Progenitor cell of endocrine pancreas (in vitro differentiated cells): ENCODE measurements around the gene PRKAG1. TPM values are rescaled to one million over a fixed set of nuclear protein-coding genes. Genes with fewer than 3 reads are reported as not detected.

Source experiments
- DNase-seq: peaks from one replicate; pipeline ENCODE4 v3.0.0; 2021; ENCODE audit warnings: low spot score; ENCODE audit not compliant: unreplicated experiment
- H3K27ac Mint-ChIP-seq: 2 replicates; pipeline ENCODE4 v1.8.0; 2021; ENCODE audit warnings: mild to moderate bottlenecking, moderate library complexity, mixed read lengths
- H3K27me3 Mint-ChIP-seq: 2 replicates; pipeline ENCODE4 v1.8.0; 2021; ENCODE audit warnings: mixed read lengths
- H3K36me3 Mint-ChIP-seq: 2 replicates; pipeline ENCODE4 v1.8.0; 2022; ENCODE audit warnings: mixed read lengths; ENCODE audit not compliant: insufficient read depth
- H3K4me1 Mint-ChIP-seq: 2 replicates; pipeline ENCODE4 v1.8.0; 2021; ENCODE audit warnings: low read depth, mixed read lengths
- H3K4me3 Mint-ChIP-seq: 2 replicates; pipeline ENCODE4 v1.8.0; 2021; ENCODE audit warnings: low read depth, mild to moderate bottlenecking, moderate library complexity, mixed read lengths
- H3K9me3 Mint-ChIP-seq: 2 replicates; pipeline ENCODE4 v1.8.0; 2021; ENCODE audit warnings: low read depth, mixed read lengths
- total RNA-seq: library from RNA; stranded (reverse); gene quantifications from 2 replicates; pipeline ENCODE4 v1.2.1, GENCODE V29; 2021
- TF ChIP-seq, protein P1 (sequence below): fragments of 200-600 bp; sonication (generic); IDR thresholded peaks from one replicate; pipeline ENCODE4 v1.5.0; 2021; ENCODE audit warnings: antibody characterized with exemption, mild to moderate bottlenecking; ENCODE audit not compliant: unreplicated experiment

PRKAG1 gene
- total RNA-seq, 1 donor from 2014 or later = 52.7 TPM

DNA sequence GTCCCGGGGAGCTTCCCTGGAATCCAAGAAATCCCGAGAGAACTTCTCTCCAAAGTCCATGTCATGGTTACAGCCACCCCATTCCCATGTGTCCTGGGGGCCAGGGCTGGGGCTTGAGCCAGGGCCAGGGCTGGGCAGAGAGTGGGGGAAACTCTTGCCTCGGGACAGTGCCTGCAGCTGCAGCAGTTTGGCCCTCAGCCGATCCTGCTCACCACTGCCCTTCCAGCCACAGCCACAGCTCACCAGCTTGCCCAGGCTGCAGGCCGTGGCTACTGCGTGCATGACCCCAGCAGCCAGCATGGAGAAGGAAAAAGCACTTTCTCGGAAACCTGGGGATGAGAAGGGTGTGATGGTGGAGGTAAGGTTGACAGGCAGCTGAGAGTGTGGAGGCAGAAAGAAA is 50.6 kb downstream of the PRKAG1 start:
- no peak overlapping the region for H3K4me3 Mint-ChIP-seq
- no peaks in the 10 kb centered on the region for H3K9me3 Mint-ChIP-seq
- H3K27me3 Mint-ChIP-seq = peaks cover 73% of the 10 kb centered on the region
- H3K27ac Mint-ChIP-seq = no peak overlapping the region
- no peak for DNase-seq
- peaks cover 14% of the 10 kb centered on the region for H3K4me1 Mint-ChIP-seq
- H3K36me3 Mint-ChIP-seq = no peaks in the 10 kb centered on the region
- TF ChIP-seq, protein P1, sequence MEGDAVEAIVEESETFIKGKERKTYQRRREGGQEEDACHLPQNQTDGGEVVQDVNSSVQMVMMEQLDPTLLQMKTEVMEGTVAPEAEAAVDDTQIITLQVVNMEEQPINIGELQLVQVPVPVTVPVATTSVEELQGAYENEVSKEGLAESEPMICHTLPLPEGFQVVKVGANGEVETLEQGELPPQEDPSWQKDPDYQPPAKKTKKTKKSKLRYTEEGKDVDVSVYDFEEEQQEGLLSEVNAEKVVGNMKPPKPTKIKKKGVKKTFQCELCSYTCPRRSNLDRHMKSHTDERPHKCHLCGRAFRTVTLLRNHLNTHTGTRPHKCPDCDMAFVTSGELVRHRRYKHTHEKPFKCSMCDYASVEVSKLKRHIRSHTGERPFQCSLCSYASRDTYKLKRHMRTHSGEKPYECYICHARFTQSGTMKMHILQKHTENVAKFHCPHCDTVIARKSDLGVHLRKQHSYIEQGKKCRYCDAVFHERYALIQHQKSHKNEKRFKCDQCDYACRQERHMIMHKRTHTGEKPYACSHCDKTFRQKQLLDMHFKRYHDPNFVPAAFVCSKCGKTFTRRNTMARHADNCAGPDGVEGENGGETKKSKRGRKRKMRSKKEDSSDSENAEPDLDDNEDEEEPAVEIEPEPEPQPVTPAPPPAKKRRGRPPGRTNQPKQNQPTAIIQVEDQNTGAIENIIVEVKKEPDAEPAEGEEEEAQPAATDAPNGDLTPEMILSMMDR = no peak

GRCh38 chr12:48966177-48966895 is 52.2 kb downstream of the PRKAG1 start:
- Mint-ChIP-seq H3K36me3 (no peaks in the 10 kb centered on the region), H3K27me3 (peaks cover 56% of the 10 kb centered on the region), H3K27ac (no peak overlapping the region), H3K4me3 (no peak overlapping the region), H3K4me1 (peaks cover 12% of the 10 kb centered on the region), H3K9me3 (no peaks in the 10 kb centered on the region)
- no peak for DNase-seq
- TF ChIP-seq, protein P1 = no peak

- Mint-ChIP-seq H3K4me3 (no peak overlapping the region), H3K36me3 (no peaks in the 10 kb centered on the region), H3K27me3 (peaks cover 51% of the 10 kb centered on the region), H3K9me3 (no peaks in the 10 kb centered on the region), H3K4me1 (peaks cover 5% of the 10 kb centered on the region), H3K27ac (no peak overlapping the region)
- no peak for DNase-seq
- TF ChIP-seq, protein P1 = no peak
Observed at GRCh38 chr12:48965298-48965838, 53.2 kb downstream of the PRKAG1 start.

DNA sequence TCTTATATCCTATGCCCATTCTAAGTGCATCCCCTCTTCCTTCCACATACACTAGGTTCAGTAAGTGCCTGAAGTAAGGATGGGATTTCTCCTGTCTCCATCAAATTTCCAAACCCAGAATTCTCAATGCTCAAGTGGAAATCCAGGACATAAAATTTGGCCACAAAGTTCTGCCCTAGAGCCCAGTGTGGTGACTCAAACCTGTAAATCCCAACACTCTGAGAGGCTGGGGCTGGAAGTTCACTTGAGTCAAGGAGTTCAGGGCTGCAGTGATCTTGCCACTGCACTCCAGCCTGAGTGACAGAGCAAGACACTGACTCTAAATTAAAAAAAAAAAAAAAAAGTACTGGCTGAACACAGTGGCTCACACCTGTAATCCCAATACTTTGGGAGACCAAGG is 56.8 kb downstream of the PRKAG1 start:
- DNase-seq = no peak
- TF ChIP-seq, protein P1 = no peak
- peaks cover 6% of the 10 kb centered on the region for H3K4me1 Mint-ChIP-seq
- no peak overlapping the region for H3K27ac Mint-ChIP-seq
- H3K9me3 Mint-ChIP-seq = no peaks in the 10 kb centered on the region
- H3K27me3 Mint-ChIP-seq = peaks cover 26% of the 10 kb centered on the region
- H3K36me3 Mint-ChIP-seq = no peaks in the 10 kb centered on the region
- no peak overlapping the region for H3K4me3 Mint-ChIP-seq

DNA sequence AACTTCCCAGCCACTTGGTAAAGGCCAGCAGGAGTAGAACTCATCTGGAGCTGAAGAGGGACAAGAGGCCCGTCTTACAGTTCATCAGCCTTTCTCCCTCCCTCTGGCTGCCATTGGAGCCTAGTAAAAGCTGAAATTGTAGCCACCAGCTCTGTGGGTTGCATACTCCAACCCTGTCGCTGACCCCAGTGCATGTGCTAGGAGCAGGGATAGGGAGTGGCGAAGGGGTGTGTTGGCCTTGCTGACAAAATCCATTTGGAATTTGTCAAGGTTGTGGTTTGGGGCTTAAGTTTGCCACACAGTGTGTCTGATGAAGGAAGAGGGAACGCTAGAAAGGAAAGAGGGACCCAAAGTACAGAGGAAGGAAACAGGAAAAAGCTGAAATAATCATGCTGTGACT is 57.2 kb downstream of the PRKAG1 start:
- DNase-seq = no peak
- H3K27me3 Mint-ChIP-seq = peaks cover 22% of the 10 kb centered on the region
- H3K36me3 Mint-ChIP-seq = no peaks in the 10 kb centered on the region
- no peak overlapping the region for H3K27ac Mint-ChIP-seq
- TF ChIP-seq, protein P1 = no peak
- no peaks in the 10 kb centered on the region for H3K9me3 Mint-ChIP-seq
- H3K4me1 Mint-ChIP-seq = peaks cover 11% of the 10 kb centered on the region
- no peak overlapping the region for H3K4me3 Mint-ChIP-seq
